ENCODE results near the gene RCAN1. TPM values are rescaled to one million over a fixed set of nuclear protein-coding genes. Genes with fewer than 3 reads are reported as not detected.
"Not testable (repeated sequence)": the region's sequence is repeated elsewhere in the genome, so short reads cannot be mapped to it uniquely, and the experiment has no call there.

Gene RCAN1
- total RNA-seq, 1 experiment from 2014 or later, result 13.5 TPM

DNA sequence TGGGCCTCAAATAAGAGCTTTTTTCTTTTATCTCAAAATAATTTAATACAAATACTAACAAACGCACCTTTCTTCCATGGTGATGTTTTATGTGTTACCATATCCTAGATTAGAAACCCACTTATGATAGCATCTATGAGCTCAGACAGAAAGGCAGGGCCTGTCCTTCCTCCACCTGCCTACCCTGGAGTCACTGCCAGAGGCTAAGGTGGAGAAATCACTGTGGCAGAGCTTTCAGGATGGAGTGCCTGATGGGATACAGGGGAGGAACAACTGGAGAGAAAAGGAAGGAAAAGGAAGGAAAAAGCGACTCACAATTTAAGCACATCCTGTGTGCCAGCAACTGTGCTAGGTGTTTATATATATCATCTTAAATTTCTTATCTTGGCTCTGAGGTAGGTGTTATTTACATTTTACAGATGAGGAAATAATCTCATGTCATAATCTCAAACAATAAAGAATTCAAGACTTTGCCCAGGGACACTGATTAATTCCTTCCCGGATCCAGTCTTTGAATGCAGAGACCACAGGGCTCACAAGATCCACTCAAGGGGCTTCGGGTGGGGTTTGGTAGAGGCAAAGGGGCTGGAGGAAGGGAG is 45.4 kb downstream of the RCAN1 start:
- CTCF ChIA-PET, result no interaction called here
- Histone ChIP-seq H3K4me3 (ENCODE audit: low read depth in 2 of 2, low read length in 2 of 2) (no peak overlapping the region), H3K27ac (ENCODE audit: low read length) (no peak overlapping the region), H3K36me3 (ENCODE audit: control insufficient read depth, insufficient read depth, low read length) (no peaks in the 10 kb centered on the region), H3K9me3 (ENCODE audit: control insufficient read depth, insufficient read depth, low read depth, low read length) (no peaks in the 10 kb centered on the region), H3K27me3 (ENCODE audit: control insufficient read depth, insufficient read depth, low read length) (no peaks in the 10 kb centered on the region), H3K4me1 (ENCODE audit: control insufficient read depth, insufficient read depth, low read length) (no peaks in the 10 kb centered on the region)
- no peak for ATAC-seq
- TF ChIP-seq, protein P1, sequence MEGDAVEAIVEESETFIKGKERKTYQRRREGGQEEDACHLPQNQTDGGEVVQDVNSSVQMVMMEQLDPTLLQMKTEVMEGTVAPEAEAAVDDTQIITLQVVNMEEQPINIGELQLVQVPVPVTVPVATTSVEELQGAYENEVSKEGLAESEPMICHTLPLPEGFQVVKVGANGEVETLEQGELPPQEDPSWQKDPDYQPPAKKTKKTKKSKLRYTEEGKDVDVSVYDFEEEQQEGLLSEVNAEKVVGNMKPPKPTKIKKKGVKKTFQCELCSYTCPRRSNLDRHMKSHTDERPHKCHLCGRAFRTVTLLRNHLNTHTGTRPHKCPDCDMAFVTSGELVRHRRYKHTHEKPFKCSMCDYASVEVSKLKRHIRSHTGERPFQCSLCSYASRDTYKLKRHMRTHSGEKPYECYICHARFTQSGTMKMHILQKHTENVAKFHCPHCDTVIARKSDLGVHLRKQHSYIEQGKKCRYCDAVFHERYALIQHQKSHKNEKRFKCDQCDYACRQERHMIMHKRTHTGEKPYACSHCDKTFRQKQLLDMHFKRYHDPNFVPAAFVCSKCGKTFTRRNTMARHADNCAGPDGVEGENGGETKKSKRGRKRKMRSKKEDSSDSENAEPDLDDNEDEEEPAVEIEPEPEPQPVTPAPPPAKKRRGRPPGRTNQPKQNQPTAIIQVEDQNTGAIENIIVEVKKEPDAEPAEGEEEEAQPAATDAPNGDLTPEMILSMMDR (IDR thresholded peaks at IDR 0.05), result no peak
- TF ChIP-seq, protein P2, sequence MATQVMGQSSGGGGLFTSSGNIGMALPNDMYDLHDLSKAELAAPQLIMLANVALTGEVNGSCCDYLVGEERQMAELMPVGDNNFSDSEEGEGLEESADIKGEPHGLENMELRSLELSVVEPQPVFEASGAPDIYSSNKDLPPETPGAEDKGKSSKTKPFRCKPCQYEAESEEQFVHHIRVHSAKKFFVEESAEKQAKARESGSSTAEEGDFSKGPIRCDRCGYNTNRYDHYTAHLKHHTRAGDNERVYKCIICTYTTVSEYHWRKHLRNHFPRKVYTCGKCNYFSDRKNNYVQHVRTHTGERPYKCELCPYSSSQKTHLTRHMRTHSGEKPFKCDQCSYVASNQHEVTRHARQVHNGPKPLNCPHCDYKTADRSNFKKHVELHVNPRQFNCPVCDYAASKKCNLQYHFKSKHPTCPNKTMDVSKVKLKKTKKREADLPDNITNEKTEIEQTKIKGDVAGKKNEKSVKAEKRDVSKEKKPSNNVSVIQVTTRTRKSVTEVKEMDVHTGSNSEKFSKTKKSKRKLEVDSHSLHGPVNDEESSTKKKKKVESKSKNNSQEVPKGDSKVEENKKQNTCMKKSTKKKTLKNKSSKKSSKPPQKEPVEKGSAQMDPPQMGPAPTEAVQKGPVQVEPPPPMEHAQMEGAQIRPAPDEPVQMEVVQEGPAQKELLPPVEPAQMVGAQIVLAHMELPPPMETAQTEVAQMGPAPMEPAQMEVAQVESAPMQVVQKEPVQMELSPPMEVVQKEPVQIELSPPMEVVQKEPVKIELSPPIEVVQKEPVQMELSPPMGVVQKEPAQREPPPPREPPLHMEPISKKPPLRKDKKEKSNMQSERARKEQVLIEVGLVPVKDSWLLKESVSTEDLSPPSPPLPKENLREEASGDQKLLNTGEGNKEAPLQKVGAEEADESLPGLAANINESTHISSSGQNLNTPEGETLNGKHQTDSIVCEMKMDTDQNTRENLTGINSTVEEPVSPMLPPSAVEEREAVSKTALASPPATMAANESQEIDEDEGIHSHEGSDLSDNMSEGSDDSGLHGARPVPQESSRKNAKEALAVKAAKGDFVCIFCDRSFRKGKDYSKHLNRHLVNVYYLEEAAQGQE (IDR thresholded peaks at IDR 0.05; ENCODE audit: insufficient read depth in 1 of 2, low read depth in 2 of 2, low read length in 1 of 2), result no peak
- no peak for TF ChIP-seq TCF7L2 (IDR thresholded peaks at IDR 0.05; ENCODE audit: low read depth, low read length)
- TF ChIP-seq SIN3A (IDR thresholded peaks at IDR 0.05; ENCODE audit: borderline replicate concordance, insufficient read depth, low read depth, low read length), result no peak
- TF ChIP-seq POLR2AphosphoS5 (IDR thresholded peaks at IDR 0.05; ENCODE audit: low read depth, low read length), result no peak
- DNase-seq (ENCODE audit: low read depth, low spot score), result no peak
- in situ Hi-C loops (cut with HindIII; ENCODE audit: low pct_unique_long_range_greater_than_20kb, low sequenced_read_pairs), result no loop called here
- BruUV-seq (replicated peaks), result no TSS peak
- POLR2A ChIA-PET, result no interaction called here
- intact Hi-C loops (cut with micrococcal nuclease; ENCODE audit: unreplicated experiment), result no loop called here

DNA sequence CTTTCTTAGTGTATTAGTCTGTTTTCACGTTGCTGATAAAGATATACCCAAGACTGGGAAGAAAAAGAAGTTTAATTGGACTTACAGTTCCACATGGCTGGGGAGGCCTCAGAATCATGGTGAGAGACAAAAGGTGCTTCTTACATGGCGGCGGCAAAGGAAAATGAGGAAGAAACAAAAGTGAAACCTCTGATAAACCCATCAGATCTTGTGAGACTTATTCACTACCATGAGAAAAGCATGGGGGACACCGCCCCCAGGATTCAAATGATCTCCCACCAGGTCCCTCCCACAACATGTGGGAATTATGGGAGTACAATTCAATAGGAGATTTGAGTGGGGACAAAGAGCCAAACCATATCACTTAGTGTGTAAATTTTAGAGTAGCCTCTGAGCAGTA is 46.1 kb downstream of the RCAN1 start:
- H3K36me3 ChIP-seq (ENCODE audit: control insufficient read depth, insufficient read depth, low read length); H3K4me3 ChIP-seq (ENCODE audit: low read depth in 2 of 2, low read length in 2 of 2); BruUV-seq (replicated peaks); H3K27me3 ChIP-seq (ENCODE audit: control insufficient read depth, insufficient read depth, low read length); DNase-seq (ENCODE audit: low read depth, low spot score); H3K9me3 ChIP-seq (ENCODE audit: control insufficient read depth, insufficient read depth, low read depth, low read length); H3K27ac ChIP-seq (ENCODE audit: low read length); H3K4me1 ChIP-seq (ENCODE audit: control insufficient read depth, insufficient read depth, low read length); POLR2A ChIA-PET; ATAC-seq; CTCF ChIA-PET; intact Hi-C loops (cut with micrococcal nuclease; ENCODE audit: unreplicated experiment); in situ Hi-C loops (cut with HindIII; ENCODE audit: low pct_unique_long_range_greater_than_20kb, low sequenced_read_pairs): not testable (repeated sequence)

DNA sequence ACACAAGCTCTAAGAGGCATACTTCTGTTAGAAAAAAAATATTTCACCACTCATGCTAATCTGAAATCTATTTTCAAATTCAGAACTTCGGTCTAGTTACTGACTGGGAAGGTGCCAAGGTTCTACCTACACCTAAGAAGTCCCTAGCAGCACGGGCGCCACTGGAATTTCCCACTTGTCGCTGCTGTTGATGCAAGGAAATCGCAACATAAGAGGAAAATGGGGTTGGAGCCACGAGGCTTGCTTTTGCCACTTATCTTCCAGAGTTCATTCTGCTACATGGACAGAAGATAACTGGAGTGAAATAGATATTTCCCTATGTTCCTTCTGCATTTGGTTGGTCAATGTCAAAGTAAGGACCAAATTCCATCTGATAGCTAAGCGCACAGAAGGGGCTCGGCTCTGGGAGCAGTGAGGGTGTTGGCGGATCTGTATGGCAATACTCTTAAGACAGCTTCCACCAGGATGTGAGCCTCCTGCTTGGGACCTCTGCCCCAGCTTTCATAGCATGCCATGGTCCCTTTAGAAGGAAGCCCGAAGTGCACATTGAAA is 47.2 kb downstream of the RCAN1 start:
- Histone ChIP-seq H3K27me3 (ENCODE audit: control insufficient read depth, insufficient read depth, low read length) (no peaks in the 10 kb centered on the region), H3K9me3 (ENCODE audit: control insufficient read depth, insufficient read depth, low read depth, low read length) (no peaks in the 10 kb centered on the region), H3K4me1 (ENCODE audit: control insufficient read depth, insufficient read depth, low read length) (no peaks in the 10 kb centered on the region), H3K4me3 (ENCODE audit: low read depth in 2 of 2, low read length in 2 of 2) (no peak overlapping the region), H3K36me3 (ENCODE audit: control insufficient read depth, insufficient read depth, low read length) (no peaks in the 10 kb centered on the region), H3K27ac (ENCODE audit: low read length) (no peak overlapping the region)
- CTCF ChIA-PET, result no interaction called here
- intact Hi-C loops (cut with micrococcal nuclease; ENCODE audit: unreplicated experiment), result no loop called here
- POLR2A ChIA-PET, result interaction anchor here (0.7 kb wide), 1 partner anchor 42 kb away, joined by 3 read pairs; no protein-coding TSS in a partner anchor
- BruUV-seq (replicated peaks), result no TSS peak
- ATAC-seq (no peak), DNase-seq (ENCODE audit: low read depth, low spot score) (no peak)
- in situ Hi-C loops (cut with HindIII; ENCODE audit: low pct_unique_long_range_greater_than_20kb, low sequenced_read_pairs), result no loop called here
- TF ChIP-seq TCF7L2 (IDR thresholded peaks at IDR 0.05; ENCODE audit: low read depth, low read length) (no peak), POLR2AphosphoS5 (IDR thresholded peaks at IDR 0.05; ENCODE audit: low read depth, low read length) (no peak), SIN3A (IDR thresholded peaks at IDR 0.05; ENCODE audit: borderline replicate concordance, insufficient read depth, low read depth, low read length) (no peak)
- TF ChIP-seq, protein P2 (IDR thresholded peaks at IDR 0.05; ENCODE audit: insufficient read depth in 1 of 2, low read depth in 2 of 2, low read length in 1 of 2), result no peak
- TF ChIP-seq, protein P1 (IDR thresholded peaks at IDR 0.05), result no peak
